Activated naive CD8-positive, alpha-beta T cell treated with anti-CD3 and anti-CD28 coated beads, Interleukin-2, amount 50 U/mL, for 24 hours (primary cell): ENCODE data around the gene IGFBPL1.
"Not testable (repeated sequence)": the region's sequence is repeated elsewhere in the genome, so short reads cannot be mapped to it uniquely, and the experiment has no call there.

ENCODE experiments used
- ATAC-seq: fragments of 150-1000 bp; cut with Tn5 transposase; one replicate; pipeline ENCODE4 v1.10.0; 2021
- DNase-seq: peaks from one replicate; pipeline ENCODE4 v3.0.0; 2021
- H3K27ac Mint-ChIP-seq: one replicate; pipeline ENCODE4 v1.8.0; 2021; ENCODE audit warnings: mild to moderate bottlenecking, mixed read lengths
- H3K27me3 Mint-ChIP-seq: one replicate; pipeline ENCODE4 v1.8.0; 2021; ENCODE audit warnings: mixed read lengths
- H3K36me3 Mint-ChIP-seq: one replicate; pipeline ENCODE4 v1.8.0; 2021; ENCODE audit warnings: low read depth, mixed read lengths
- H3K4me1 Mint-ChIP-seq: one replicate; pipeline ENCODE4 v1.8.0; 2021; ENCODE audit warnings: mixed read lengths
- H3K4me3 Mint-ChIP-seq: one replicate; pipeline ENCODE4 v1.8.0; 2021; ENCODE audit warnings: mild to moderate bottlenecking, moderate library complexity, mixed read lengths
- H3K9me3 Mint-ChIP-seq: one replicate; pipeline ENCODE4 v1.8.0; 2021; ENCODE audit warnings: mixed read lengths

Gene IGFBPL1, protein sequence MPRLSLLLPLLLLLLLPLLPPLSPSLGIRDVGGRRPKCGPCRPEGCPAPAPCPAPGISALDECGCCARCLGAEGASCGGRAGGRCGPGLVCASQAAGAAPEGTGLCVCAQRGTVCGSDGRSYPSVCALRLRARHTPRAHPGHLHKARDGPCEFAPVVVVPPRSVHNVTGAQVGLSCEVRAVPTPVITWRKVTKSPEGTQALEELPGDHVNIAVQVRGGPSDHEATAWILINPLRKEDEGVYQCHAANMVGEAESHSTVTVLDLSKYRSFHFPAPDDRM

DNA sequence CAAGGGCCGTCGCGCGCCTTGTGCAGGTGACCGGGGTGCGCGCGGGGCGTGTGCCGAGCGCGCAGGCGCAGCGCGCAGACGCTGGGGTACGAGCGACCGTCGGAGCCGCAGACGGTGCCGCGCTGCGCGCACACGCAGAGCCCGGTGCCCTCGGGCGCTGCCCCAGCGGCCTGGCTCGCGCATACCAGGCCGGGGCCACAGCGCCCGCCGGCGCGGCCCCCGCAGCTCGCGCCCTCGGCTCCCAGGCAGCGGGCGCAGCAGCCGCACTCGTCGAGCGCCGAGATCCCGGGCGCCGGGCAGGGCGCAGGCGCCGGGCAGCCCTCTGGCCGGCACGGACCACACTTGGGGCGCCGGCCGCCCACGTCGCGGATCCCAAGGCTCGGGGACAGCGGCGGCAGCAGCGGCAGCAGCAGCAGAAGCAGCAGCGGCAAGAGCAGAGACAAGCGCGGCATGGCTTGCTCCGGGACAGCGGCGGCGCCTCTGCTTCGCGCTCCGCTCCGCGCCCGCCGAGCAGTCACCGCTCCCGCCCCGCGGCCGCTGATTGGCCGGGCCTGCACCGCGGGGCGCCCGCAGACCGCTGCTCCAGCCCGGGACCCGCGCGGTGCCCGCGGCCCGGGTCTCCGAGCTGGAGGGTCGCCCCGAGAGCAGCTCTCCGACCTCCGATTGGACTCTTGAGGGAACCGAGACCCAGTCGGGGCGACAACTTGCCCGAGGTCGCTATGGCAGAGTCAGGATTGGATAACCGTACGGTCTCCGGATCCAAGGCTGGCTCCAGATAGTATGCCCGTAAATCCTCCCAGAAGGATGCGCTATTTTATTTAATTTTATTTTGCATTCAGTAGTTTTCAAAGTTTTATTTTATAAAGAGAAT lies at the start of gene IGFBPL1:
TSS of gene IGFBPL1 (minus strand) at position 482 of the 871 bp plus-strand sequence. CDS start at position 452, 30 bp downstream.
- ATAC-seq (peak; percentile 33), DNase-seq (peak; percentile 7)
- Mint-ChIP-seq H3K9me3 (no peaks in the 10 kb centered on the region), H3K36me3 (no peaks in the 10 kb centered on the region), H3K4me1 (no peaks in the 10 kb centered on the region), H3K4me3 (no peak within 1 kb of the TSS), H3K27ac (no peak within 1 kb of the TSS), H3K27me3 (peaks cover 40% of the 10 kb centered on the region)

DNA sequence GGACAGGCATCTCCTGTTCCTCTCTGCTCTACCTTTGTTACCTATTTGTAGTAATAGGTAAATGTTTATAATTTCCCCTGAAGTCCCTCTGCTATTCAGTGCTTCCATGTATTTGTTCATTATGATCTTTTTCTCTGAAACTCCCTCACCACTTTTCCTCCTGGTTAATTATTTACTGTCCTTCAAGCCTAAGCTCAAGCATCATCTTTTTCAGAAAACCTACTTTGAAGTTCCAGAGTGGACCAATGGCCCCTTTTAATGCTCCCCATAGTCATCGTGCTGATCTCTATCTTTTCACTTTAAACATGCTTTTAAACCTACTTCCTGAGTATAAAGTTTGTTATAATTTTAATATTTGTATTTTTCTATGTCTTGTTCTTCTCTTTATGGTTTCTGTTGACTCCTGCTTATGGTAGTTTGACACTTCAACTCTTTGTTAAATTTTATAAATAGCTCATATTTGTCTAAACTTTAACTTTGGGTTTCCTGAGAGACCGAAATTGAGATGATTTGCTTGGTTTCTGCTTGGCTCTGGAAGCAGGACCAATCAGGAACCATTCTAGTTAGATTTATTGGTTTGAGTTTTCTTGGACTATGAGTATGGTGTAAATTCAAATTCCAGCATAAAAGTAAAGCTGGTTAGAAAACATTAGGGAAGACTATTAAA lies 48.5 kb upstream of the IGFBPL1 start:
- not testable (repeated sequence) for H3K27me3 Mint-ChIP-seq, H3K4me3 Mint-ChIP-seq, DNase-seq, H3K27ac Mint-ChIP-seq, ATAC-seq, H3K4me1 Mint-ChIP-seq, H3K36me3 Mint-ChIP-seq
- H3K9me3 Mint-ChIP-seq: peaks cover 12% of the 10 kb centered on the region

DNA sequence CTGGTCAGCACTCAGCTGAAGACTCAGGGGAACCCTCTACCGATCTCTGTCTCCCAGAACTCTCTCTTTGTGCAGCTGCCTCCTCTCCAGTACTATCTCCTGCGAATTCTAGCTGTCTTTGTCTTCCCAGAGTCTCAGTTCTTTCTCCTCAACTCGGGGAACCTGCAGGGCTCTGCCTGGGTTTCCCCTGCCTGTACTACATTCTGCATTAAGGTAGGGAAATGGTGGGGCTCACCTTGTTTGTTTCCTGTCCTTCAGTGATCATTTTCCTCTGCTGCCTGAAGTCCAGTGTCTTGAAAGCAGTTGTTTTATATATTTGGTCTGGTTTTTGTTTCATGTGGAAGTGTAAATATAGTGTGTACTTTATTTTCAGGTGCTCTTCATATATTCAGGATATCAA lies 43.1 kb upstream of the IGFBPL1 start:
- Mint-ChIP-seq H3K9me3 (no peaks in the 10 kb centered on the region), H3K4me1 (no peaks in the 10 kb centered on the region), H3K27me3 (peaks cover 9% of the 10 kb centered on the region), H3K27ac (no peak overlapping the region), H3K4me3 (no peak overlapping the region), H3K36me3 (no peaks in the 10 kb centered on the region)
- no peak for DNase-seq
- ATAC-seq: no peak

DNA sequence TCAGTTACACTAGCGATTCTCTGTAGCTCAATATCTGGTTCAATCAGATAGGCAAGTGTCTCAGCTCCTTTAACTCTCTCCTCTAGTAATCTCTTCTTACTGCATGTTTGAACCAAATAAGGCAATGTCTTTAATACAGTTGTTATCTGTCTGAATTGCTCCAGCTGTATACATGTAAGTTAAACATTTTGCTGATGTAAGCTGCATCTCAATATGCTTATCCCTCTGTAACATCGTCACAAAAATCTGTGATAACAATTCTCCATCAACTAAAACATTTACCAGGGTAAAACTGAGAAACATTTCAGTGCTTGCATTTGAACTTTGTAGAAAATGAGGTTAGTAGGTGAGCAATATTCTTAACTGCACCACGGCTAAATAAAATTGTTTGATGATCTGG lies 29.6 kb upstream of the IGFBPL1 start:
- Mint-ChIP-seq H3K27ac (no peak overlapping the region), H3K36me3 (peaks cover 3% of the 10 kb centered on the region), H3K4me3 (no peak overlapping the region), H3K27me3 (peaks cover 14% of the 10 kb centered on the region), H3K4me1 (no peaks in the 10 kb centered on the region), H3K9me3 (peaks cover 15% of the 10 kb centered on the region)
- no peak for DNase-seq
- ATAC-seq: no peak

DNA sequence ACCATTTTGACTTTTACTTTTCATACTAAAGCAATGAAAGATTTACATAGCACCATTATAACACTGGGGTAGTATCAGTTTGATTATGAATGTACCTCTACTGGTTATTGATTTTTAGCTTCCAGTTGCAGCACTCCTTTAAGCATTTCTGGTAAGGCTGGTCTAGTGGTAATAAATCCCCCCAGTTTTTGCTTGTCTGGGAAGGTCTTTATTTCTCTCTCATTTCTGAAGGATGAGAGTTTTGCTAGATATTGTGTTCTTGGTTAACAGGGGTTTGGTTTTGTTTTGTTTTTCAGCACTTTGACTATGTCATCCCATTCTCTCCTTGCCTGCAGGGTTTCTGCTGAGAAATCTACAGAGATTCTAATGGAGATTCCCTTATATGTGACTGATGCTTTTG lies 26.9 kb upstream of the IGFBPL1 start:
- DNase-seq: no peak
- Mint-ChIP-seq H3K27ac (no peak overlapping the region), H3K4me1 (no peaks in the 10 kb centered on the region), H3K27me3 (peaks cover 28% of the 10 kb centered on the region), H3K9me3 (peaks cover 15% of the 10 kb centered on the region), H3K4me3 (no peak overlapping the region), H3K36me3 (peaks cover 3% of the 10 kb centered on the region)
- ATAC-seq: no peak

DNA sequence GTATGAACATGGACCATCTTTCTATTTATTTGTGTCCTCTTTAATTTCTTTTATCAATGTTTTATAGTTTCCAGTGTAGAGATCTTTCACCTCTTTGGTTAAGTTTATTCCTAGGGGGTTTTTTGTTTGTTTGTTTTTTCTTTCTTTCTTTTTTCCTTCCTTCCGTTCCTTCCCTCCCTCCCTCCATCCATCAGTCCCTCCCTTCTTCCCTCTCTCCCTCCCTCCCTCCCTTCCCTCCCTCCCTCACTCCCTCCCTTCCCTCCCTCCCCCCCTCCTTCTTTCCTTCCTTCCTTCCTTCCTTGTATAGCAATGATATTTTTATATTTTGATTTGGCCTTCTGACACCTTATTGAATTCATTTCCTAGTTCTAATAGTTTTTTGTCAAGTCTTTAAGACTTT lies 23.4 kb upstream of the IGFBPL1 start:
- Mint-ChIP-seq H3K4me3 (no peak overlapping the region), H3K9me3 (peaks cover 15% of the 10 kb centered on the region), H3K36me3 (peaks cover 3% of the 10 kb centered on the region), H3K27ac (no peak overlapping the region), H3K27me3 (peaks cover 27% of the 10 kb centered on the region), H3K4me1 (no peaks in the 10 kb centered on the region)
- no peak for DNase-seq
- ATAC-seq: no peak

DNA sequence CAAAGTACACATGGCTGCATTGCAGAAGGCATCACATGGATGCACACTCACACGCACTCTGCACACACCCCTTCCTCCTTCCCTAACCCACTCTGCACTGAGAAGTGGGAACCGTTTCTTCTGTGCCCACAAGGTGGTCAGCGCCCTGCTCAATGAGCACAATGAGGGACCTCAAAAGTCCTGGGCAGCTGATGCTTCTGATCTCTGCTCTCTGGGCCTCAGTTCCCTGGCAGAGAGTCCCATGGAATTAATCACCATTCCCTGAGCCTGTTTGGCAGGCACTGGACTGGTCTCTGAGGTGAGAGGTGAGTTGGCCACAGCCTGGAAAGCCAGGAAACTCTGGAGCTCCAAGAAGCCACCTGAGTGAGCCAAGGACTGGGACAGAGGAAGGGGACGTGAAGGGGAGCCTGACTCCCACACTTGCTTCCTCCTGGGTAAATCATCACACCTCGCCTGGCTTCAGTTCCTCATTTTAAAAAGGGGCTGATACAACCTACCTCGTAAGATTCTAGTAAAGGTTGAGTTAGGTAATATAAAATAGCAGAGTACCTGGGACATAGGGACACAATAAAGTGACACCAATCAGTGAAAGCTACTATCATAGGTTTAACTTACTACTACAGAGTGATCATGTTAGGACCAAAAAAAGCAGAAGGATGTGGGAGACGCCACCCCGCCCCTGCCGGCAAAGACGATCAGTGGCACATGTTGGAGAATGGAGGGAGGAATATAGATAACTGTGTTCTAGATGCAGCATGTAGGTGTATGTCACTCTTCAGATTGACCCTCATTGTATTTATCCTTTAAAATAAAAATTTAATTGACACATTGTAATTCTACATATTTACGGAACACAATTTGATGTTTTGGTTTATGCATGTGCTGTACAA lies 21.1 kb upstream of the IGFBPL1 start:
- no peaks in the 10 kb centered on the region for H3K9me3 Mint-ChIP-seq
- no peak overlapping the region for H3K4me3 Mint-ChIP-seq
- DNase-seq: no peak
- peaks cover 28% of the 10 kb centered on the region for H3K27me3 Mint-ChIP-seq
- no peaks in the 10 kb centered on the region for H3K36me3 Mint-ChIP-seq
- no peaks in the 10 kb centered on the region for H3K4me1 Mint-ChIP-seq
- no peak for ATAC-seq
- no peak overlapping the region for H3K27ac Mint-ChIP-seq

DNA sequence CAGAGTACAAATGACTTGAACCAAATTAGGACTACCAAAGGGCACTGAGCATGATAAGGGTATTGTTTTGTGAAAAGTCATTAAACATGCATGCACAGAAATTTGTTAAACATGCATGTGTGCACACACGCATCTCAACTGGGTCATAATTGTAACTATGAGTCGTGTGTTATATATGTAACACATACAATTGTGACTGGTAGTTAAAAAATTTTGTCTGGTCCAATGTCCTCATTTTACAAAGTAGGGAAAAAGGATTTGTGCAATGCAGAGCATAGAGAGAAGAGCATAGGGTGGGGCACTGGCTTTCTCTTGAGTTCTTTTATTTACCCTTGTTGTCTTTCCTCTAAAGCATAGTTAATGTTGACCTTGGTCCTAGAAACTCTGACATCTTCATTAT lies 19.3 kb upstream of the IGFBPL1 start:
- Mint-ChIP-seq H3K27ac (no peak overlapping the region), H3K4me1 (no peaks in the 10 kb centered on the region), H3K27me3 (peaks cover 26% of the 10 kb centered on the region), H3K9me3 (no peaks in the 10 kb centered on the region), H3K36me3 (no peaks in the 10 kb centered on the region), H3K4me3 (no peak overlapping the region)
- no peak for ATAC-seq
- DNase-seq: no peak

DNA sequence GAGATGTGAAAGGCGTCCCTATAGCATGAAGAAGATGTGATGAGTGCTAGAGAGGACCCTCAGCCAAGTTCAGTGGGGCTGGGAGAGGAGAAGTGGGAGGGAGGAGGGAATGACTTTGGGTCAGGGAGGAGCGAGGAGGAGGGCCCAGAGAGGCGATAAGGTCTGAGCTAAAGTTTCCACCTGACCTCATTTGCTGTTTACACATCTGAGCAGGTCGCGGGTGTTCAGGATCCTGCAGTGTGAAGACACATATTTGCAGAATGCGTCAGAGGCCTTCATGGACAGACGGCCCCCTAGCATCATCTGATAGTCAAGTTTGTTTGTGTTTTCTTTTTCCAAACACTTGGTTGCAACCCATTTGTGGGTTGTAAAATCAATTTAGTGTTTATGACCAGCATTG lies 18.9 kb upstream of the IGFBPL1 start:
- no peak overlapping the region for H3K4me3 Mint-ChIP-seq
- no peaks in the 10 kb centered on the region for H3K36me3 Mint-ChIP-seq
- H3K27ac Mint-ChIP-seq: no peak overlapping the region
- peaks cover 26% of the 10 kb centered on the region for H3K27me3 Mint-ChIP-seq
- H3K9me3 Mint-ChIP-seq: no peaks in the 10 kb centered on the region
- no peak for ATAC-seq
- DNase-seq: no peak
- H3K4me1 Mint-ChIP-seq: no peaks in the 10 kb centered on the region

DNA sequence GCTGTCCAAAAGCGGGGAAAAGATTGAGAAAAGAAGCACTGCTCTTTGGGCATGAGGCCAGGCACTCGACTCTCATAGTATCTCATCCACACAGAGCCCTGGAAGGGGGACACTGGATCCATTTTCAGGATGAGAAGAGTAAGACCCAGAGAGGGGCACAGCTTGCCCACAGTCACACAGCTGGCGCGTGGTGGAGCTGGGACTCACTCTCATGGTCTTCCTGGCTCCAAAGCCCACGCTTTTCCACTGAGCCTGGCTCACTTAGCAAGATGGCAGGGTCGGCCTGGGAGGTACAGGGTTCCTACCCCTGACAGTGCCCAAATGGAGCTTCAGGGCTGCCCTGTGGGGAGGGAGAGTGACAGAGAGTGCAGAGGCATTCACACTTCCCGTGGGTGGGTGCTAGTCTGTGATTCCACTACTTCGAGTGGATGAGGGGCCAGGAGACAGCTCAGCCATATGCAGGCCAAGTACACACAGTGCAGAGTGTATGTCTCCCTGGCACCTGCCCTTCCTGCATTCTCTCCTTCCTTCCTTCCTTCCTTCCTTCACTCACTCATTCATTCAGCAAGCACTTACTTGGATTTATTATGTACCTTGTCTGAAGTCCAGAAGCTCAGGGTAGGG lies 18.3 kb upstream of the IGFBPL1 start:
- no peak overlapping the region for H3K27ac Mint-ChIP-seq
- H3K4me1 Mint-ChIP-seq: no peaks in the 10 kb centered on the region
- H3K4me3 Mint-ChIP-seq: no peak overlapping the region
- no peaks in the 10 kb centered on the region for H3K36me3 Mint-ChIP-seq
- no peak for ATAC-seq
- H3K9me3 Mint-ChIP-seq: no peaks in the 10 kb centered on the region
- H3K27me3 Mint-ChIP-seq: peaks cover 25% of the 10 kb centered on the region
- no peak for DNase-seq

DNA sequence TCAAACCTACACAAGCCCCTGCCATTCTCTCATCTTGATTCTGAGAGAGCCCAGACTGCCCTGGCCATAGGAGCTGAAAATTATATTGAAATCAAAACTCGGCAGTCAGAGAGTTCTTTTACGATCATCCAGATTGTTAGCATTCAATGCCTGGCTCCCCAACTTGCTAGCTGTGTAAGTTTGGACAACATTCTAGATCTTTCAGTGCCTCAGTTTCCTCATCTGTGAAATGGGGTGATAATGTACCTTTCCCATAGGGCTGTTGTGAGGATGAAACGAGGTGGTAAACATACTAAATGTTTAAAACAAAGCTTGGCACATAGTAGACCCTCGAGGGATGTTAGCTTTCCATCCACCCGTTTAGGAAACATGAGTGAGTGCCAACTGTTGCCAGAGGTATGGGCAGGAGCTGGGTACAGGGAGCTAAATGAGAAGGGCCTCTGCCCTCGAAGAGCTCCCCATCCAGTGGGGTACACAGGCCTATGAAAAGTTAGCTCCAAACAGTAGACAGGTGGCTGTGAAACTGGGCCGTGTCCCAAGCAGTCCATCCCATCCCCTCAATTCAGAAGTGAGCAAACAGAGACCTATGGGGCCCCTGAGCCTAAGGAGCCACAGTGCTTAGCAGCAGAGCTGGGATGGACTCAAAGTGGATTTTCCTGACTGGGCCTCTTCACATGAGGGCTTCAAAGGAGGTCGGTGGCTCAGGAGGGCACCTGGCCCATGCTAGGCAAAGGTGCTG lies 17.3 kb upstream of the IGFBPL1 start:
- ATAC-seq: no peak
- no peaks in the 10 kb centered on the region for H3K9me3 Mint-ChIP-seq
- no peaks in the 10 kb centered on the region for H3K4me1 Mint-ChIP-seq
- H3K4me3 Mint-ChIP-seq: no peak overlapping the region
- no peak for DNase-seq
- no peaks in the 10 kb centered on the region for H3K36me3 Mint-ChIP-seq
- H3K27ac Mint-ChIP-seq: no peak overlapping the region
- H3K27me3 Mint-ChIP-seq: peaks cover 17% of the 10 kb centered on the region

DNA sequence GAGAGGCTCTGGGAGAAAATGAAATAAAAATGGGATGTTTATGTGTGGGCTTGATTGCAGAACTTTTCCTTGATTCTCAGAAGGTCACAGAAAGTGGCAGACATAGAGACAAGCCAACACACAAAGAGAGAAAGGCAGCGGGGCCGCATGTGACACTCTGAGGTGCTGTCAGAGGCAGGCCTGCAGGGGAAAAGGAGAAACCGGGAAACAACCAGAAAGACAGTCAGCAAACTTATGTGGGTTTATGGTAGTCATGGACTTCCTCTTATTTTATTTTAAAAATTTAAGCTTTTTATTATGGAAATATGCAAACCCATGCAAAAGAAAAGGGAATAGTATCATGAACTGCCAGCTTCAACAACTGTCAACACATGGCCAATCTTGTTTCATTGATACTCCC lies 16.3 kb upstream of the IGFBPL1 start:
- Mint-ChIP-seq H3K36me3 (no peaks in the 10 kb centered on the region), H3K9me3 (no peaks in the 10 kb centered on the region), H3K27ac (no peak overlapping the region), H3K4me1 (no peaks in the 10 kb centered on the region), H3K27me3 (peaks cover 12% of the 10 kb centered on the region), H3K4me3 (no peak overlapping the region)
- no peak for DNase-seq
- no peak for ATAC-seq

DNA sequence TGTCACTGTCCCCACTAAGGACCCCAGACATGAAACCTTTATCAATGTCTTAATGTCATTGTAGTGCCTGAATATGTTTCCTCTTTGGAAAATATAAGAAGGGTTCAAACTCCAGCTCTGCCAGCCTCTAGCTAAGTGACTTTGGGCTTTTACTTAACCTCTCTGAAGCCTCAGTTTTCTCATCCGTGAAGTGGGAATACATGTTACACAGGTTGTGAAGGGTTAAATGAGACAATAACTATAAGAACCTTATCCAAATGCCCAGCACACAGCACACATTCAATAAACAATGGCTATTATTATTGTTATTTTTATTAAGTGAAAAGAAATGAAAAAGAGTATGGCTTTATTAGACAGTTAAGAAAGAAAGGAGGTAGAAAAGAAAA lies 15.7 kb upstream of the IGFBPL1 start:
- Mint-ChIP-seq H3K36me3 (no peaks in the 10 kb centered on the region), H3K9me3 (no peaks in the 10 kb centered on the region), H3K4me1 (no peaks in the 10 kb centered on the region), H3K27me3 (peaks cover 10% of the 10 kb centered on the region), H3K27ac (no peak overlapping the region), H3K4me3 (no peak overlapping the region)
- no peak for DNase-seq
- no peak for ATAC-seq
